Body of pancreas (tissue), 4 donors: ENCODE results near the gene SLC22A23.

Experiments
- POLR2A ChIP-seq, 3 donors: fragments of 450-650 bp; IDR thresholded peaks; one replicate each; pipeline ENCODE4 v1.6.1; 2016; ENCODE audit warnings: antibody characterized with exemption in 3 of 3, mild to moderate bottlenecking in 2 of 3
- TF ChIP-seq, protein P1 (sequence below), 7 experiments: fragments of 450-650 bp in 4 of 7; fragments of 200-600 bp in 3 of 7; sonication (generic) in 3 of 7; IDR thresholded peaks; one replicate each; pipeline ENCODE4 v1.5.1; 2016 to 2019; ENCODE audit warnings: antibody characterized with exemption in 7 of 7

- TF ChIP-seq, protein P1, sequence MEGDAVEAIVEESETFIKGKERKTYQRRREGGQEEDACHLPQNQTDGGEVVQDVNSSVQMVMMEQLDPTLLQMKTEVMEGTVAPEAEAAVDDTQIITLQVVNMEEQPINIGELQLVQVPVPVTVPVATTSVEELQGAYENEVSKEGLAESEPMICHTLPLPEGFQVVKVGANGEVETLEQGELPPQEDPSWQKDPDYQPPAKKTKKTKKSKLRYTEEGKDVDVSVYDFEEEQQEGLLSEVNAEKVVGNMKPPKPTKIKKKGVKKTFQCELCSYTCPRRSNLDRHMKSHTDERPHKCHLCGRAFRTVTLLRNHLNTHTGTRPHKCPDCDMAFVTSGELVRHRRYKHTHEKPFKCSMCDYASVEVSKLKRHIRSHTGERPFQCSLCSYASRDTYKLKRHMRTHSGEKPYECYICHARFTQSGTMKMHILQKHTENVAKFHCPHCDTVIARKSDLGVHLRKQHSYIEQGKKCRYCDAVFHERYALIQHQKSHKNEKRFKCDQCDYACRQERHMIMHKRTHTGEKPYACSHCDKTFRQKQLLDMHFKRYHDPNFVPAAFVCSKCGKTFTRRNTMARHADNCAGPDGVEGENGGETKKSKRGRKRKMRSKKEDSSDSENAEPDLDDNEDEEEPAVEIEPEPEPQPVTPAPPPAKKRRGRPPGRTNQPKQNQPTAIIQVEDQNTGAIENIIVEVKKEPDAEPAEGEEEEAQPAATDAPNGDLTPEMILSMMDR (IDR thresholded peaks at IDR 0.05) = no peak
- TF ChIP-seq POLR2A (IDR thresholded peaks at IDR 0.05) = peak; percentile 60 to 83 (median 80)
Measured at GRCh38 chr6:3231247-3232016, 225.4 kb downstream of the SLC22A23 start.
